HepG2 (cell line): ENCODE measurements around the gene NUBP1. TPM values are rescaled to one million over a fixed set of nuclear protein-coding genes. Genes with fewer than 3 reads are reported as not detected.

ENCODE experiments used
- ATF7-NPFF ChIP-seq: sonication (generic); formaldehyde crosslinking; IDR thresholded peaks from 2 replicates; pipeline ENCODE4 v1.8.1; 2023; ENCODE audit warnings: mild to moderate bottlenecking, low read depth, missing genetic modification reagents, moderate library complexity
- CERS6 ChIP-seq: sonication (generic); formaldehyde crosslinking; IDR thresholded peaks from 2 replicates; pipeline ENCODE4 v1.5.0; 2020; ENCODE audit warnings: missing genetic modification reagents
- FOXO1 ChIP-seq: sonication (generic); formaldehyde crosslinking; IDR thresholded peaks from 2 replicates; pipeline ENCODE4 v1.4.0; 2020; ENCODE audit warnings: missing genetic modification reagents
- FOXO4 ChIP-seq: sonication (generic); formaldehyde crosslinking; conservative IDR thresholded peaks from 2 replicates; pipeline ENCODE4 v1.8.1; 2023; ENCODE audit warnings: missing genetic modification reagents
- HMGXB4 ChIP-seq, 2 experiments: sonication (generic) in 1 of 2; formaldehyde crosslinking in 1 of 2; IDR thresholded peaks; 2 replicates each; pipeline versions ENCODE4 v1.4.0 to v1.6.1; 2018 to 2020; ENCODE audit warnings: missing genetic modification reagents in 2 of 2, borderline replicate concordance in 1 of 2, low read depth in 1 of 2, mild to moderate bottlenecking in 1 of 2, missing biosample characterization in 1 of 2
- KLF16 ChIP-seq, 2 experiments: sonication (generic) in 1 of 2; formaldehyde crosslinking in 1 of 2; IDR thresholded peaks; 2 replicates each; pipeline versions ENCODE4 v1.6.1 to v1.8.0; 2016 to 2023; ENCODE audit warnings: missing genetic modification reagents in 2 of 2, missing compliant biosample characterization in 1 of 2
- MED13 ChIP-seq: sonication (generic); formaldehyde crosslinking; IDR thresholded peaks from 2 replicates; pipeline ENCODE4 v1.5.0; 2020; ENCODE audit warnings: missing genetic modification reagents
- NR2F2 ChIP-seq: IDR thresholded peaks from 2 replicates; pipeline ENCODE4 v1.6.1; 2012; ENCODE audit warnings: low read depth, inconsistent platforms, borderline replicate concordance
- PHF20 ChIP-seq: sonication (generic); formaldehyde crosslinking; IDR thresholded peaks from 2 replicates; pipeline ENCODE4 v1.5.0; 2020; ENCODE audit warnings: mild to moderate bottlenecking, missing genetic modification reagents
- SMARCC2 ChIP-seq: fragments of 450-650 bp; IDR thresholded peaks from 2 replicates; pipeline ENCODE4 v1.6.1; 2017; ENCODE audit warnings: antibody characterized with exemption, mild to moderate bottlenecking
- SNAPC5 ChIP-seq: sonication (generic); formaldehyde crosslinking; IDR thresholded peaks from 2 replicates; pipeline ENCODE4 v1.8.1; 2023; ENCODE audit warnings: mild to moderate bottlenecking, missing genetic modification reagents, borderline replicate concordance
- TFE3 ChIP-seq: IDR thresholded peaks from 2 replicates; pipeline ENCODE4 v1.6.1; 2016
- WIZ ChIP-seq: sonication (generic); formaldehyde crosslinking; IDR thresholded peaks from 2 replicates; pipeline ENCODE4 v1.5.1; 2020; ENCODE audit warnings: mild to moderate bottlenecking, missing genetic modification reagents
- ZNF34 ChIP-seq: sonication (generic); formaldehyde crosslinking; IDR thresholded peaks from 2 replicates; pipeline ENCODE4 v1.4.0; 2020; ENCODE audit warnings: mild to moderate bottlenecking, missing genetic modification reagents, borderline replicate concordance
- ZNF430 ChIP-seq: sonication (generic); formaldehyde crosslinking; IDR thresholded peaks from 2 replicates; pipeline ENCODE4 v1.9.0; 2021; ENCODE audit warnings: mild to moderate bottlenecking, missing genetic modification reagents
- ZNF770 ChIP-seq: sonication (generic); formaldehyde crosslinking; IDR thresholded peaks from 2 replicates; pipeline ENCODE4 v1.5.0; 2020; ENCODE audit warnings: mild to moderate bottlenecking, missing genetic modification reagents
- polyA plus RNA-seq, 8 experiments: library from polyadenylated mRNA; depleted of rRNA in 3 of 8; stranded (reverse) in 7 of 8; unstranded in 1 of 8; fragments of >200 nt; fragmentation: Illumina TruSeq in 4 of 8; extraction: Trizol in 4 of 8; gene quantifications; 2 replicates each; pipeline versions ENCODE4 v1.2.1 to v1.2.3, GENCODE V29; 2011 to 2016; ENCODE audit warnings: low read depth in 4 of 8, missing spikeins in 1 of 8, mixed read lengths in 1 of 8; ENCODE audit not compliant: insufficient read depth in 1 of 8
- total RNA-seq, 5 experiments: library from RNA; depleted of rRNA; stranded (reverse); fragments of >200 nt; fragmentation: Illumina TruSeq; extraction: Trizol; gene quantifications; 2 replicates each; pipeline ENCODE4 v1.2.3, GENCODE V29; 2016; ENCODE audit warnings: low read depth in 1 of 5

Gene NUBP1
- total and polyA plus RNA-seq, 2 of the 13 experiments (the other 11 are each of a cell fraction or from before 2014, with no cell fraction given), result 53.5 to 70.4 TPM

- TF ChIP-seq CERS6, result no peak
- peak; percentile 49; the same call in 1 of the 2 replicates for TF ChIP-seq ZNF770 (CRISPR knock-in tag)
- TF ChIP-seq SNAPC5 (CRISPR knock-in tag), result no peak
- TF ChIP-seq WIZ (CRISPR knock-in tag), result peak; percentile 76; the same call in 1 of the 2 replicates
- peak in 1 of 2 experiments; percentile 24; a peak in 1 of 4 replicates for TF ChIP-seq KLF16 (CRISPR knock-in tag; IDR thresholded peaks at IDR 0.05)
- TF ChIP-seq ATF7-NPFF (CRISPR knock-in tag), result no peak
- TF ChIP-seq HMGXB4 (CRISPR knock-in tag; IDR thresholded peaks at IDR 0.05; ENCODE audit: borderline replicate concordance in 1 of 2, low read depth in 1 of 2), result peak; percentile 52 to 72; a peak in 3 of 4 replicates
- TF ChIP-seq SMARCC2, result no peak
- TF ChIP-seq MED13 (CRISPR knock-in tag), result no peak
- no peak for TF ChIP-seq PHF20 (CRISPR knock-in tag)
- TF ChIP-seq TFE3, result peak; percentile 48; the same call in 1 of the 2 replicates
- no peak for TF ChIP-seq FOXO4
- TF ChIP-seq ZNF430 (CRISPR knock-in tag), result 0 out of 2 replicates have a peak, but pooled peaks have one; percentile 50
- TF ChIP-seq NR2F2, result peak; percentile 89
- TF ChIP-seq FOXO1, result peak; percentile 86
- TF ChIP-seq ZNF34 (CRISPR knock-in tag), result no peak
Observed at GRCh38 chr16:10728003-10728887, 15.4 kb upstream of the NUBP1 start (continued).
